HG02870 (cell line): ENCODE measurements around the gene TOR4A.

Source experiments
- ATAC-seq: cut with Tn5 transposase; IDR thresholded peaks from one replicate; pipeline ENCODE4 v1.9.1; 2021; ENCODE audit warnings: mild to moderate bottlenecking, moderate library complexity; ENCODE audit not compliant: unreplicated experiment

TOR4A gene

GRCh38 chr9:137304383-137305059 lies 27.0 kb downstream of the TOR4A start:
- no peak for ATAC-seq

- no peak for ATAC-seq
Measured at GRCh38 chr9:137305060-137305797, 27.7 kb downstream of the TOR4A start.

GRCh38 chr9:137305798-137306065 lies 28.2 kb downstream of the TOR4A start:
- ATAC-seq: no peak

- ATAC-seq: no peak
Measured at GRCh38 chr9:137306066-137306849, 28.7 kb downstream of the TOR4A start.

GRCh38 chr9:137306850-137307254 lies 29.3 kb downstream of the TOR4A start:
- ATAC-seq: no peak

GRCh38 chr9:137307255-137308056 lies 29.9 kb downstream of the TOR4A start:
- no peak for ATAC-seq

GRCh38 chr9:137308057-137308619 lies 30.6 kb downstream of the TOR4A start:
- no peak for ATAC-seq

GRCh38 chr9:137309368-137310188 lies 32.1 kb downstream of the TOR4A start:
- no peak for ATAC-seq

- ATAC-seq: no peak
Measured at GRCh38 chr9:137310189-137311052, 32.9 kb downstream of the TOR4A start.

- ATAC-seq: no peak
Measured at GRCh38 chr9:137311171-137311985, 33.9 kb downstream of the TOR4A start.

- ATAC-seq: no peak
Measured at GRCh38 chr9:137311986-137312851, 34.7 kb downstream of the TOR4A start.

GRCh38 chr9:137312852-137313325 lies 35.4 kb downstream of the TOR4A start:
- no peak for ATAC-seq

- ATAC-seq: no peak
Measured at GRCh38 chr9:137313326-137313936, 35.9 kb downstream of the TOR4A start.

GRCh38 chr9:137313956-137314560 lies 36.5 kb downstream of the TOR4A start:
- no peak for ATAC-seq

GRCh38 chr9:137314561-137315560 lies 37.3 kb downstream of the TOR4A start:
- ATAC-seq: no peak
